OCI-LY1 (cell line): ENCODE data around the gene KIAA1191.

ENCODE experiments used
- CTCF ChIP-seq: fragments of 200-600 bp; sonication (generic), shearing (Covaris generic); IDR thresholded peaks from 2 replicates; pipeline ENCODE4 v1.5.1; 2017; ENCODE audit warnings: mild to moderate bottlenecking, antibody characterized with exemption, low read length, moderate library complexity, mixed read lengths
- EZH2 ChIP-seq: fragments of 200-600 bp; sonication (generic), shearing (Covaris generic); IDR thresholded peaks from 2 replicates; pipeline ENCODE4 v1.8.0; 2017; ENCODE audit warnings: borderline replicate concordance, mixed run types, mild to moderate bottlenecking, antibody characterized with exemption, low read length, moderate library complexity, mixed read lengths

GRCh38 chr5:176394096-176394495 lies 32.5 kb upstream of the KIAA1191 start:
- TF ChIP-seq CTCF (no peak), EZH2 (no peak)
